GM19395 (cell line): Measurements from ENCODE around the gene CDH4.

Experiments used
- ATAC-seq: cut with Tn5 transposase; IDR thresholded peaks from one replicate; pipeline ENCODE4 v1.9.1; 2021; ENCODE audit warnings: mild to moderate bottlenecking, moderate library complexity; ENCODE audit not compliant: unreplicated experiment

Gene CDH4

GRCh38 chr20:61543931-61544745, 292.1 kb downstream of the CDH4 start:
- no peak for ATAC-seq

GRCh38 chr20:61544910-61545889, 293.1 kb downstream of the CDH4 start:
- no peak for ATAC-seq

DNA sequence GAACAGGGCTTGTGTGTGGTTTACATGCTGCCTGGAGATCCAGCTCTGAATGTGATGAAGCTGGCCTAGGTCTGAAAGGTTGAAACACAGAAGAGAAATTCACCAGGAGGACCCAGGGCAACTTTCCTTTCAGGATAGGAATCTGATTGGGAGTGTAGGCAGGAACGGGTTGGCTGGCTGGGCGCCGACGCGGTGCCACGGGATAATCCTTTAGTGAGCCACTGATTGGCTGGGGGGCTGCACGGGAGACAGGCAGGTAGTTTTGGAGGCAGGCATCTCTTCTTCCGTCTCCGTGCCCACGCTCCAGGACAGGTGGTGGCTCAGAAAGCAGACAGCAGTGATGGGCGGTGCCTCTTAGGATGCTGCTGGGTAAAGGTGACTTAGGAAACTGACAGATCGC, 294.6 kb downstream of the CDH4 start:
- ATAC-seq = no peak

DNA sequence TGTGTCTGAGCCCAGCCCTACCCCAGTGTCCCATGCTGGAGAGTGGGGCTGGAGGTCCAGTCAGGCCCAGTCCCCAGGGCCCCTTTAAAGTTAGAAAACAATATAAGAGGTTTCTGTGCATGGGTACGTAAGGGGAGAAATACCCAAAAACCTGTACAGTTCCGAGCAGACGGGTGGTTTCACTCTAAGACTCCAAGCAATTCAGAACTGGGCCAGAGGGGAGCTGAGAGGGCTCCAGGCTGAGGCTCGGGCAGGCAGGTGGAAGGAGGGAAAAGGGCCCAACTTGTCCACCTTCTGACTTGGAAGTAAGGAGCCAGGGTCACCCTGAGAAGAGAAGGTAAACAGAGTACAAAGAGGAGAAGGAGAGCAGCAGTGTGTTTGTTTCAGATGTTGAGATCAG, 296.0 kb downstream of the CDH4 start:
- ATAC-seq = no peak

GRCh38 chr20:61549865-61550264, 297.8 kb downstream of the CDH4 start:
- ATAC-seq = no peak

GRCh38 chr20:61551401-61551800, 299.3 kb downstream of the CDH4 start:
- ATAC-seq = no peak

- ATAC-seq = no peak
Observed at GRCh38 chr20:61554617-61555016, 302.6 kb downstream of the CDH4 start.

DNA sequence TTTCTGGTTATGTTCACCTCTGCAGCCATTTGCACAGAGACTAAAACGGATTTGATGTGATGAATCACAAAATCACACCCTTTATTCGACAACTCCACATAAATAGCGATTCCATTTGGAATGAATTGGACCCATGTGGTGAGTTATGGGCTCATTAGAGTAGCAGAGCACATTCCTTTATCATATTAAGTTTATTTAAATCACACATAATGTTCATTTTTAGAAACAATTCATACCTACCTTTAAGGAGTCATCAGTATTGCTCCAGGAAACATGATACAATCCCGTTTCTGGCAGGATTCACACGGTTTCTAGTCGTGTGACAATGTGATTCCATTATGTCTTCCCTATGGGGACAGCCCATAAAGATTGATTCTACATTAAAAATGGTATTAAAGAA, 303.5 kb downstream of the CDH4 start:
- ATAC-seq = no peak

DNA sequence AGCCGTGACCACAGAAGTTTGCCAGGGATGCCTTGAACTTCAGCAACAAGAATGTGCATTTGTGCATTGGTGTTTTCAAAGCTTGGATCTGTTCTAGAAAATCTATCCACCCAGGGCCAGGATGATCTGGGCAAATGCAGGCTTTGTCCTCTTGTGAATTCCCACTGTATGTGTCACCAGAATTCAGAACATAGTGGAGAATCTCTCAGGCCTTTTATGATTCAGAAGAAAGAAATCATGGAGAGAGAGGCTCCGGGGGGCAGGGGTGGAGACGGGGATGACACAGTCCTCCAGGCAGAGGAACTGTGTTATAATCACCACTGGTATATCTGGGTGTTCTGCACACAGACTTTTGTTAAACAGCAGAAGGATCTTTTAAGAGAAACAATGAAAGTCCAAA, 304.1 kb downstream of the CDH4 start:
- ATAC-seq = no peak

- ATAC-seq = no peak
Observed at GRCh38 chr20:61556673-61557072, 304.6 kb downstream of the CDH4 start.

DNA sequence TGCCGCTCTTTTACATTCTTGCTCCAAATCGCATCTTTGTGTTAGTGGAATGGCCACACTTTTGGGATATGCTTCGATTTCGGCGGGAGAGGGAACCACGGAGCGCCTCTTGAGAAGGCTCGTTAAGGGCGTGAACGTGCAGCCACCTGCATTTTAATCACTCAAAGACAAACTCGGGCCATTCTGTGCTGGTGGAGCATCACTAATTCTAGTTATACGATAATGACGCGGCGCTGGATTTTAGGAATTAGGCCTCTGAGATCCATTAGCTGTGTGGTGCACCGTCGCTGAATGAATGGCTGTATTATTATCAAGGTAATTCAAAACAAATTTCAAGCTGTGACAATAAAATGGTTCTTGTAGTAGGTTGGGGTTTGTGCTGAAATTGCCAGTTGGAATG, 305.6 kb downstream of the CDH4 start:
- no peak for ATAC-seq

- no peak for ATAC-seq
Observed at GRCh38 chr20:61558726-61559125, 306.7 kb downstream of the CDH4 start.

DNA sequence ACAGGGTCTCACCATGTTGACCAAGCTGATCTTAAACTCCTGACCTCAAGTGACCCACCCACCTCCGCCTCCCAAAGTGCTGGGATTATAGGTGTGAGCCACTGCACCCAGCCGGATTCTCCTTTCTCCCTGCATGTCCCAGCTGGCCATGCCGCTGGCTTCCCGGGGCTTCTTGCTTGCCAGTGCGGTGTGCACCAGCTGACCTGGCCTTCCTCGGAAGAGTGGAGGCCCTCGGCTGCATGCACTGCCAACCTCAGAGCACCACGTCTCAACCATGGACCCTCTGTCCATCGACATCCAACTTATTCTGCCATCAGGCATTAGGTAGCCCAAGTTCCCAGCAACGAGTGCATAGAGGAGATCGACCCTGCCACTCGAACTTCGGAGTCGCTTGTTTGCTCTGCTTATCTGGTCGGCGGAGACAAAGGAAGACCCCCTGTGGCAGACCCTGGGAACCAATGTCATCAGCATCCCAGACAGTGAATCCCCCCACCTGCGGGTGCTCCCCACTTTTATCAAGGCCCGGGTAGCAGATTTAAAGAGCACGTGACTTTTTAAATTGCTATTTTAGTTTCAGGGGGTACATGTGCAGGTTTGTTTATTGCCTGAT, 307.8 kb downstream of the CDH4 start:
- no peak for ATAC-seq

DNA sequence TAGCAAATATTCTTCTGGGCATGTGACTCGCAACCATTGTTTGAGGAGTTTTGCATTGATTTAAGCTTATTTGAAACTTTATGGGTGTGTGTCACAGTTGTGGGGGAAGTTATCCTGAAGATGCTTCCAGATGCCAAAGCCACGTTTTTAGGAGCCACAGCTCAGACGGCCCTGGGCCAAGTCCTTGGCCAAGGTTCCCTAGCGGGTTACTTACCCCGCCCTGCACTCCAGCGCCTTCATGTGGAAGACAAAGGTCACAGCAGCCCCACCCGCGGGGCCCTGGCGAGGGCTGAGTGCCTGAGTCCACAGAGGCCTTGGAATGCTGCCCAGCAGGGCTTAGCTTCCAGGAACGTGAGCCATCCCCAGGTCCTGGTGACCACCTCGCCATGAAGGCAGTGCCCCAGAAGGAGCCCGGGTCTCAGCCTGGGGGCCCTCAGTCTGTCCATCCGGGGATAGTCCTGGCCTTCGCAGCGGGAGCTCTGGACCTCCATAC, 308.3 kb downstream of the CDH4 start:
- no peak for ATAC-seq

GRCh38 chr20:61561111-61561830, 309.2 kb downstream of the CDH4 start:
- ATAC-seq = no peak

DNA sequence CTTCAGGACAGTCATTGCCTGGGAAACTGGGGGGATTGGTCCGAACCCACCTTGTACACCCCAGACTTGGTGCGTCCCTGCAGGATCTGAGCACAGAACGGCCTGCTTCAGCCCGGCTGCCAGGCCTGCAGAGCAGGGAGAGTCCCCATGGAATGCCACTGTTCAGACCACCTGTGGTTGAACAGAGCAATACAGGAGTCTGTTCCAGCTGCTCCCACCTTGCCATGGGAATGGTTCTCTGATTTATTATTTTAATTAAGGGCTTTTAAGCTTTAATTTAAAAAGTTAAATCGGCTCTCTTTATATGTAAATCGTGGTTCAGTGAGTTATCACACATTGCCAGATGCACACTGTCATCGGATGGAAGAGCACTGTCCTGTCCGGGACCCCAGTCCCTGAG, 310.4 kb downstream of the CDH4 start:
- no peak for ATAC-seq

GRCh38 chr20:61562897-61563504, 310.9 kb downstream of the CDH4 start:
- ATAC-seq = no peak

- ATAC-seq = no peak
Observed at GRCh38 chr20:61564628-61565027, 312.6 kb downstream of the CDH4 start.

- ATAC-seq = no peak
Observed at GRCh38 chr20:61565791-61566190, 313.7 kb downstream of the CDH4 start.

- ATAC-seq = no peak
Observed at GRCh38 chr20:61566691-61567090, 314.6 kb downstream of the CDH4 start.
